Measurements from ENCODE around the gene SIAH1.

The SIAH1 gene

GRCh38 chr16:48426244-48427141, 41.3 kb upstream of the SIAH1 start:
- Histone ChIP-seq H3K4me1 (ENCODE audit: control insufficient read depth, insufficient read depth, low read length) (no peaks in the 10 kb centered on the region), H3K9me3 (ENCODE audit: control insufficient read depth, insufficient read depth, low read depth, low read length) (no peaks in the 10 kb centered on the region), H3K4me3 (ENCODE audit: low read depth, low read length) (no peak overlapping the region), H3K27ac (ENCODE audit: extremely low read depth, low read depth, low read length) (no peak overlapping the region), H3K36me3 (ENCODE audit: control insufficient read depth in 2 of 2, insufficient read depth in 1 of 2, low read length in 2 of 2) (no peaks in the 10 kb centered on the region)
- POLR2A ChIA-PET: no interaction called here
- CTCF ChIA-PET: interaction anchor here (0.7 to 1.4 kb wide), 2 partner anchors 197 to 1128 kb away, joined by 3 to 4 read pairs; no protein-coding TSS in a partner anchor
- TF ChIP-seq GLIS1 (tag by site-specific recombination; IDR thresholded peaks at IDR 0.05) (peak; percentile 84), ZNF600 (tag by site-specific recombination; IDR thresholded peaks at IDR 0.05) (no peak)

DNA sequence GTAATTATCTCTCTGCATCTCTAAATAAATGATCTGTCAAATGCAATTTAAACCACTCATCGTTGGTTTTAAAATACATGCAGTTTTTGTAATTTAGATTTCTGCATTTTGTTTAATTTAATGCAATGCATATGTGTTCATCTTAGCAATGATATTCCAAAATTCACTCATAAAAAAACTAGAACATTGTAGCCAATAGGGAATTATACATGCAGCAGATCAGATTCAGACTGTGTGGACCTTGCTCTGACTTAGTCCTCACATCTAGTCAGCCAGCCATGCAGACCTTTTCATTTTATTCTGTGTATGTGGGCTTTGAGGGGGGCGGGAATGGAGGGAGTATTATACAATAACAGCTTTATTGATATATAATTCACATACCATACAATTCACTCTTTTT, 37.3 kb upstream of the SIAH1 start:
- ChIA-PET POLR2A (no interaction called here), CTCF (no interaction called here)
- no peaks in the 10 kb centered on the region for H3K9me3 ChIP-seq (ENCODE audit: control insufficient read depth, insufficient read depth, low read depth, low read length)
- no peak overlapping the region for H3K4me3 ChIP-seq (ENCODE audit: low read depth, low read length)
- no peaks in the 10 kb centered on the region for H3K4me1 ChIP-seq (ENCODE audit: control insufficient read depth, insufficient read depth, low read length)
- H3K27ac ChIP-seq (ENCODE audit: extremely low read depth, low read depth, low read length): no peak overlapping the region
- TF ChIP-seq ZFP41 (tag by site-specific recombination; IDR thresholded peaks at IDR 0.05; ENCODE audit: borderline replicate concordance) (no peak), BCL11B (tag by site-specific recombination; IDR thresholded peaks at IDR 0.05; ENCODE audit: low read depth) (no peak), TRIM28 (IDR thresholded peaks at IDR 0.05; ENCODE audit: borderline replicate concordance, low read length) (no peak), ZNF391 (tag by site-specific recombination; IDR thresholded peaks at IDR 0.05; ENCODE audit: borderline replicate concordance, low read depth) (no peak), ZFP3 (tag by site-specific recombination; IDR thresholded peaks at IDR 0.05; ENCODE audit: low read depth) (no peak), ZNF521 (tag by site-specific recombination; IDR thresholded peaks at IDR 0.05) (no peak), ZNF2 (tag by site-specific recombination; IDR thresholded peaks at IDR 0.05) (no peak), ZBTB7A (tag by site-specific recombination; IDR thresholded peaks at IDR 0.05; ENCODE audit: low read depth) (no peak), MZF1 (tag by site-specific recombination; IDR thresholded peaks at IDR 0.05; ENCODE audit: borderline replicate concordance) (no peak), ZNF830 (tag by site-specific recombination; IDR thresholded peaks at IDR 0.05; ENCODE audit: low read depth) (no peak), ZNF510 (tag by site-specific recombination; IDR thresholded peaks at IDR 0.05; ENCODE audit: insufficient replicate concordance) (no peak), CTCF (tag by site-specific recombination; IDR thresholded peaks at IDR 0.05) (no peak)
- H3K36me3 ChIP-seq (ENCODE audit: control insufficient read depth in 2 of 2, insufficient read depth in 1 of 2, low read length in 2 of 2): no peaks in the 10 kb centered on the region

DNA sequence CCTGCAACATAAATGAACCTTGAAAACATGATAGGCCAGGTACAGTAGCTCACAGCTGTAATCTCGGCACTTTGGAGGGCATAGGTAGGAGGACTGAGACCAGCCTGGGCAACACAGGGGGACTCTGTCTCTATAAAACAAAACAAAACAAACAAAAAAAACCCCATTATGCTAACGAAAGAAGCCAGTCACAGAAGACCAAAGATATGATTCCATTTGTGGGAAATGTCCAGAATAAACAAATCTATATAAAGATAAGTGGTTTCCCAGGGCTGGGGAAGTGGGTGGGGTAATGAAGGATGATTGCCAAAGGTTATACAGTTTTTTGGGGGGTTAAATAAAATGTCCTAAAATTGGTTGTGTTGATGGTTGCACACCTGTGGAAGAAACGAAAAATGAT, 36.5 kb upstream of the SIAH1 start:
- CTCF ChIA-PET: no interaction called here
- H3K36me3 ChIP-seq (ENCODE audit: control insufficient read depth in 2 of 2, insufficient read depth in 1 of 2, low read length in 2 of 2): no peaks in the 10 kb centered on the region
- H3K9me3 ChIP-seq (ENCODE audit: control insufficient read depth, insufficient read depth, low read depth, low read length): no peaks in the 10 kb centered on the region
- POLR2A ChIA-PET: no interaction called here
- no peak overlapping the region for H3K4me3 ChIP-seq (ENCODE audit: low read depth, low read length)
- no peak overlapping the region for H3K27ac ChIP-seq (ENCODE audit: extremely low read depth, low read depth, low read length)
- H3K4me1 ChIP-seq (ENCODE audit: control insufficient read depth, insufficient read depth, low read length): no peaks in the 10 kb centered on the region
- no peak for TF ChIP-seq ZNF623 (tag by site-specific recombination; IDR thresholded peaks at IDR 0.05)
- TF ChIP-seq OSR2 (tag by site-specific recombination; IDR thresholded peaks at IDR 0.05): 0 out of 2 replicates have a peak, but pooled peaks have one; percentile 21
- TF ChIP-seq ZNF404 (tag by site-specific recombination; IDR thresholded peaks at IDR 0.05): no peak

- Histone ChIP-seq H3K9me3 (ENCODE audit: control insufficient read depth, insufficient read depth, low read depth, low read length) (no peaks in the 10 kb centered on the region), H3K4me3 (ENCODE audit: low read depth, low read length) (no peak overlapping the region), H3K27ac (ENCODE audit: extremely low read depth, low read depth, low read length) (no peak overlapping the region), H3K4me1 (ENCODE audit: control insufficient read depth, insufficient read depth, low read length) (no peaks in the 10 kb centered on the region), H3K36me3 (ENCODE audit: control insufficient read depth in 2 of 2, insufficient read depth in 1 of 2, low read length in 2 of 2) (no peaks in the 10 kb centered on the region)
- TF ChIP-seq SP3 (tag by site-specific recombination; IDR thresholded peaks at IDR 0.05) (no peak), ZNF23 (tag by site-specific recombination; IDR thresholded peaks at IDR 0.05; ENCODE audit: borderline replicate concordance) (no peak), ZNF16 (tag by site-specific recombination; IDR thresholded peaks at IDR 0.05; ENCODE audit: low read depth) (no peak), PRDM1 (tag by site-specific recombination; IDR thresholded peaks at IDR 0.05) (peak; percentile 48; the same call in 1 of the 2 replicates), ZNF121 (tag by site-specific recombination; IDR thresholded peaks at IDR 0.05) (0 out of 2 replicates have a peak, but pooled peaks have one; percentile 34)
- TF ChIP-seq, protein P1, sequence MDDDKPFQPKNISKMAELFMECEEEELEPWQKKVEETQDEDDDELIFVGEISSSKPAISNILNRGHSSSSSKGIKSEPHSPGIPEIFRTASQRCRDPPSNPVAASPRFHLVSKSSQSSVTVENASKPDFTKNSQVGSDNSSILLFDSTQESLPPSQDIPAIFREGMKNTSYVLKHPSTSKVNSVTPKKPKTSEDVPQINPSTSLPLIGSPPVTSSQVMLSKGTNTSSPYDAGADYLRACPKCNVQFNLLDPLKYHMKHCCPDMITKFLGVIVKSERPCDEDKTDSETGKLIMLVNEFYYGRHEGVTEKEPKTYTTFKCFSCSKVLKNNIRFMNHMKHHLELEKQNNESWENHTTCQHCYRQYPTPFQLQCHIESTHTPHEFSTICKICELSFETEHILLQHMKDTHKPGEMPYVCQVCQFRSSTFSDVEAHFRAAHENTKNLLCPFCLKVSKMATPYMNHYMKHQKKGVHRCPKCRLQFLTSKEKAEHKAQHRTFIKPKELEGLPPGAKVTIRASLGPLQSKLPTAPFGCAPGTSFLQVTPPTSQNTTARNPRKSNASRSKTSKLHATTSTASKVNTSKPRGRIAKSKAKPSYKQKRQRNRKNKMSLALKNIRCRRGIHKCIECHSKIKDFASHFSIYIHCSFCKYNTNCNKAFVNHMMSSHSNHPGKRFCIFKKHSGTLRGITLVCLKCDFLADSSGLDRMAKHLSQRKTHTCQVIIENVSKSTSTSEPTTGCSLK (tag by site-specific recombination; IDR thresholded peaks at IDR 0.05): no peak
- TF ChIP-seq, protein P2, sequence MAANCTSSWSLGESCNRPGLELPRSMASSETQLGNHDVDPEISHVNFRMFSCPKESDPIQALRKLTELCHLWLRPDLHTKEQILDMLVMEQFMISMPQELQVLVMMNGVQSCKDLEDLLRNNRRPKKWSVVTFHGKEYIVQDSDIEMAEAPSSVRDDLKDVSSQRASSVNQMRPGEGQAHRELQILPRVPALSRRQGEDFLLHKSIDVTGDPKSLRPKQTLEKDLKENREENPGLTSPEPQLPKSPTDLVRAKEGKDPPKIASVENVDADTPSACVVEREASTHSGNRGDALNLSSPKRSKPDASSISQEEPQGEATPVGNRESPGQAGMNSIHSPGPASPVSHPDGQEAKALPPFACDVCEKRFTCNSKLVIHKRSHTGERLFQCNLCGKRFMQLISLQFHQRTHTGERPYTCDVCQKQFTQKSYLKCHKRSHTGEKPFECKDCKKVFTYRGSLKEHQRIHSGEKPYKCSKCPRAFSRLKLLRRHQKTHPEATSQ (tag by site-specific recombination; IDR thresholded peaks at IDR 0.05): no peak
- POLR2A ChIA-PET: no interaction called here
- CTCF ChIA-PET: no interaction called here
These were observed 35.2 kb upstream of the SIAH1 start for GRCh38 chr16:48420437-48420836.
